Measurements from ENCODE around the gene APLP2.

APLP2 gene

DNA sequence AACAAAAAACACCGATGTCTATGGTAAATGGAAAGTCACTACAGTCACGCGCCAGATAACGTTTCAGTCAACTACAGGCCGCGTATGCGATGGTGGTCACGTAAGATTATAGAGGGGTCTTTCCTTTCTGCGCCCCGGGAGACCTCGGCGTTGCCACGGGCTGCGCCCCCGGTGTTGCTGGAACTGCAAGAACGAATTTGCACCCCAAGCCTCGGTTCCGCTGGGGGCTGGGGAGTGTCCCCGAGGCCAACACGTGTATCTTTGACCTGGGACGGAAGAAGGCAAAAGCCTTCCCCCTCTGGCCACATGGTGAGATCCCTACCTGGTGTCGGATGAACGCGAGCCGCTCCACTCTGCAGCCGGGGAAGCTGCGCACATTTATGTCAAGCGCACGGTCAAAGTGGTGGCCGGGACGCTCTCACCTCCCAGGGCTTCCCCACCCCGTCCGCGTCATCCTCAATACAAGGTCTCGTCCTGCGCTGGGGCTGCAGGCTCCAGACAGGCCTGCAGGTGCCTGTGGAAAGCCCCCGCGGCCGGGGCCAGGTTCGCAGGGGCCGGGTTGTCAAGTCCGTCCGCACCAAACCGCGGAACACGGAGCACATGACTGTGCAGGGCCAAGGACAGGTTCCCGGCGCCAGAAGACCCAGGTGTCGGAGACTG lies 29.3 kb upstream of the APLP2 start:
- H3K27me3 ChIP-seq (ENCODE audit: insufficient read depth, low read length): no peaks in the 10 kb centered on the region
- no peak overlapping the region for H3K4me3 ChIP-seq (ENCODE audit: low read length)
- H2AFZ ChIP-seq (ENCODE audit: low read depth, low read length): no peak overlapping the region
- H3K36me3 ChIP-seq (ENCODE audit: insufficient read depth, low read length): no peaks in the 10 kb centered on the region
- H3K4me1 ChIP-seq (ENCODE audit: insufficient read depth, low read length): peaks cover 7% of the 10 kb centered on the region
- H3K9me3 ChIP-seq (ENCODE audit: low read length): no peaks in the 10 kb centered on the region

DNA sequence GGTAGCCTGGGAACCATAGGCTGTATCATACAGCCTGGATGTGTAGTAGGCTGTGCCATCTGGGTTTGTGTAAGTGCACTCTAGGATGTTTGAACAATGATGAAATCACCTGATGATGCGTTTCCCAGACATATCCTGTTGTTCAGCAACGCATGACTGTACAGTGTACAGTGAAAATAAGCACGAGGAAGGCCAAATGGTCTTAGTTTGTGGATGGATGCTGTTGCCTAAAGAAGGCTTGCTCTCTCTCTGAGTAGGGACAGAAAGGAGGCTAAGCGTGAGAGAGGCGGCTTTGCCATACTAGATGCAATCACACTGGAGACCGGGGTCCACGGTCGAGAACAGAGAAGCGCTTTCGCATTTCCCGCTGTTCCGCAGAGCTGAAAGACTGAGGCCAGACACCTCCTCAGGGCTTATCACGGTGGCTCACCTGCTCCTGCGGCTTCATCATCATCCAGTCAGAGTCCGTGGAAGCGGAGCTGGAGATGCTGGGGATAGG lies 27.6 kb upstream of the APLP2 start:
- Histone ChIP-seq H3K4me3 (ENCODE audit: low read length) (no peak overlapping the region), H3K36me3 (ENCODE audit: insufficient read depth, low read length) (no peaks in the 10 kb centered on the region), H3K27me3 (ENCODE audit: insufficient read depth, low read length) (no peaks in the 10 kb centered on the region), H3K4me1 (ENCODE audit: insufficient read depth, low read length) (peaks cover 7% of the 10 kb centered on the region), H2AFZ (ENCODE audit: low read depth, low read length) (no peak overlapping the region), H3K9me3 (ENCODE audit: low read length) (no peaks in the 10 kb centered on the region)

DNA sequence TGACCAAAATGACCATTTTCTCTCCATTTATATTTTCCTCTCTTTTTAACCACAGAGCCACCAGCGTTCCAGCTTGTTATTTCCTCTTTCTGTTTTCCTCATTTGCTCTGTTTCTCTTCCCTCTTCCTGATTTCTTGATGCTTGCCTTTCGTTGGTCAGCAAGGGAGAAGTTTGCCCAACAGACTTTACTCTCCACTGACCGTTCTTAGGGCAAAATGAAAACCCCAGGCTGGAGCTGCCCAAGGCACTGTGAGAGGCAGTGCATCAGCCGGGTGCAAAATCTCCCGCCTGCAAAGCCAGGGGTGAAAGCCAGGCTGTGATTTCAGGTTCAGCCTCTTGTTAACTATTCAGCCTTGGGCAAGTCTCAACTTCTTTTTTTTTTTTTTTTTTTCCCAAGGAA lies 26.1 kb upstream of the APLP2 start:
- Histone ChIP-seq H3K4me1 (ENCODE audit: insufficient read depth, low read length) (no peaks in the 10 kb centered on the region), H2AFZ (ENCODE audit: low read depth, low read length) (no peak overlapping the region), H3K27me3 (ENCODE audit: insufficient read depth, low read length) (no peaks in the 10 kb centered on the region), H3K9me3 (ENCODE audit: low read length) (no peaks in the 10 kb centered on the region), H3K4me3 (ENCODE audit: low read length) (no peak overlapping the region), H3K36me3 (ENCODE audit: insufficient read depth, low read length) (no peaks in the 10 kb centered on the region)

DNA sequence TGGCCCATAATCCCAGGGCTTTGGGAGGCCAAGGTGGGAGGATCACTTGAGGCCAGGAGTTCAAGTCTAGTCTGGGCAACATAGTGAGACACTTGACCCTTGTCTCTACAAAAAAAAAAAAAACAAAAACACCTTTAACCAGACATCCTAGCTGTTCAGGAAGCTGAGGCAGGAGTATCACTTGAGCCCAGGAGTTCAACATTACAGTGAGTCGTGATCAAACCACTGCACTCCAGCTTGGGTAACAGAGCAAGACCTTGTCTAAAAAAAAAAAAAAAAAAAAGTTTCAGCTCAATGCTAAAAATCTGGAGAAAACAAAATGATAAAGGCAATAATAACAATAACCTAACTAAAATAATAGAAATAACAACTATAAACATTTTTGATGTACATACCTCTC lies 22.6 kb upstream of the APLP2 start:
- H2AFZ ChIP-seq (ENCODE audit: low read depth, low read length): no peak overlapping the region
- H3K27me3 ChIP-seq (ENCODE audit: insufficient read depth, low read length): no peaks in the 10 kb centered on the region
- no peaks in the 10 kb centered on the region for H3K9me3 ChIP-seq (ENCODE audit: low read length)
- no peaks in the 10 kb centered on the region for H3K4me1 ChIP-seq (ENCODE audit: insufficient read depth, low read length)
- H3K36me3 ChIP-seq (ENCODE audit: insufficient read depth, low read length): no peaks in the 10 kb centered on the region
- H3K4me3 ChIP-seq (ENCODE audit: low read length): no peak overlapping the region

DNA sequence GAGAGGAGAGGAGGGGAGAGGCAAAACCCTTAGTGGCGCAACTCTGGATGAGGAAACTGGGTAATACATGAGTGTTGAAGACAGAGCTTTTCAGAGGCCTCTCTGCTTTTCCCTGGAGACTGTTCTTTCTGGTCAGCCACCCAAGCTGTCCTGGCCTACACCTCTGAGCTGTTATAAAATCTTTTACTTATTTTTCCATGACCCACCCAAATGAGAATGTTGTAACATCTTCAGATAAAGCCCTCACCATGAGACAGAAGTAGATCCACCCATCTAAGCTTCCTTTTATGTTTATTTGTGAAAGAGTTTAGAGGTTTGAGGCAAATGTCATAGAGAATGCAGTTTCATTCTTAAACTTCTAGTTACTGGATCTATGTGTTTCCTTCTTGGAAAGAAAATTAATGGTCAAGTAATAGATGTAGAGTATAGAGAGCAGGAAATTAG lies 20.3 kb upstream of the APLP2 start:
- Histone ChIP-seq H3K27me3 (ENCODE audit: insufficient read depth, low read length) (no peaks in the 10 kb centered on the region), H3K4me3 (ENCODE audit: low read length) (no peak overlapping the region), H3K4me1 (ENCODE audit: insufficient read depth, low read length) (no peaks in the 10 kb centered on the region), H2AFZ (ENCODE audit: low read depth, low read length) (no peak overlapping the region), H3K9me3 (ENCODE audit: low read length) (no peaks in the 10 kb centered on the region), H3K36me3 (ENCODE audit: insufficient read depth, low read length) (no peaks in the 10 kb centered on the region)

DNA sequence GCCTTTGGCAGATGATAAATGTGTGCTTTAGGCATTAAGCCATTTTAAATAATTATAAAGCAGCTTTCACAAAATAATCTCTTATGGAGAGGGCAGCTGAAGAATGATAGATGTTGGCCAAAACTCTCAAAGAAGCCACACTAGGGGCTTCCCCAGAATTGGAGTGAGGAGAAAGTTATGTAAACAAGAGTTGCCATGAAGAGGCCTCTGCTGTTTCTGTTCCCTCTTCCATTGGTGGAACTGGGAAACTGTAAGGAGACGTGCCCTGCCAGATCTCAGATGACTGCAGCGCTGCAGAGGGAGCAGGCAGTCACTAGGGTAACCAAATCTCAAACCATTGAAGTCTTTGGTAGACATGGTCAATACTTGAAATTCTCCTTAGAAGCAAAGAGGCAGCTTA lies 19.4 kb upstream of the APLP2 start:
- Histone ChIP-seq H3K9me3 (ENCODE audit: low read length) (no peaks in the 10 kb centered on the region), H3K4me1 (ENCODE audit: insufficient read depth, low read length) (no peaks in the 10 kb centered on the region), H2AFZ (ENCODE audit: low read depth, low read length) (no peak overlapping the region), H3K36me3 (ENCODE audit: insufficient read depth, low read length) (no peaks in the 10 kb centered on the region), H3K27me3 (ENCODE audit: insufficient read depth, low read length) (no peaks in the 10 kb centered on the region), H3K4me3 (ENCODE audit: low read length) (no peak overlapping the region)

DNA sequence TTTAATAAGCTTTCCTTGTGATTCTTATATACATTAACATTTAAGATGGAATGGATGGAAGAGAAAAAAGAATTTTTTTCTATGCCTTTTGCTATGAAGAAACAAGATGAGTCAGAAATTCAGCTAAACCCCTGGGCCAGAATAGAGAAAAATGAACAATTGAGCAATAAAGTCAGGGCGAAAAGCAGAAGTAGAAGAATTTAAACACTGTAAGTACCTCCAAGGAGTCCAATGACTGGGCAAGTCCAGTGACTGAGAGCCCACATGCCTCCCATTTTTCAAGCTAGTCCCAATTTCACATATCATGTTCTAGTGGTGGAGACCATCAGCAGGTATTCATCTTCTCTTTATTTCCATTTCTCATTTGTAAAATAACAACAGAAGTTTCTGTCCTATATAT lies 18.6 kb upstream of the APLP2 start:
- Histone ChIP-seq H3K27me3 (ENCODE audit: insufficient read depth, low read length) (no peaks in the 10 kb centered on the region), H3K4me1 (ENCODE audit: insufficient read depth, low read length) (no peaks in the 10 kb centered on the region), H2AFZ (ENCODE audit: low read depth, low read length) (no peak overlapping the region), H3K4me3 (ENCODE audit: low read length) (no peak overlapping the region), H3K9me3 (ENCODE audit: low read length) (no peaks in the 10 kb centered on the region), H3K36me3 (ENCODE audit: insufficient read depth, low read length) (no peaks in the 10 kb centered on the region)

DNA sequence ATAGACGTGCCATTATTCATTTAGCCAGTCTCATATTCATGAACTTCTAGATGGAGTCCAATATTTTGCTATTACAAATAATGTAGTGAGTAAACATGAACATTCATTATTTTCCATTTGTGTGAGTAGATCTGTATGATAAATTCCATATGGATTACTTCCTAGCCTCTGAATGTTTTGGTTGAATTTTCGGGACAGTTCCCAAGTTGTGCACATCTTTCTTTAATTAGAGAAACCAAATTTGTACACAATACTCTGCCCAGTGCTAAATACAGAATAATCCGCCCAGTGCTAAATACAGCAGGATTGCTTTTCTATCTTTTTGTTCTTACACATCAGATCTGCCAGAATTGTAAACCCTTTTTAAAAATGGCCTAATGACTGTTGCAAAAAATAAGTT lies 17.1 kb upstream of the APLP2 start:
- H2AFZ ChIP-seq (ENCODE audit: low read depth, low read length): no peak overlapping the region
- no peaks in the 10 kb centered on the region for H3K9me3 ChIP-seq (ENCODE audit: low read length)
- no peak overlapping the region for H3K4me3 ChIP-seq (ENCODE audit: low read length)
- no peaks in the 10 kb centered on the region for H3K36me3 ChIP-seq (ENCODE audit: insufficient read depth, low read length)
- H3K4me1 ChIP-seq (ENCODE audit: insufficient read depth, low read length): no peaks in the 10 kb centered on the region
- no peaks in the 10 kb centered on the region for H3K27me3 ChIP-seq (ENCODE audit: insufficient read depth, low read length)

DNA sequence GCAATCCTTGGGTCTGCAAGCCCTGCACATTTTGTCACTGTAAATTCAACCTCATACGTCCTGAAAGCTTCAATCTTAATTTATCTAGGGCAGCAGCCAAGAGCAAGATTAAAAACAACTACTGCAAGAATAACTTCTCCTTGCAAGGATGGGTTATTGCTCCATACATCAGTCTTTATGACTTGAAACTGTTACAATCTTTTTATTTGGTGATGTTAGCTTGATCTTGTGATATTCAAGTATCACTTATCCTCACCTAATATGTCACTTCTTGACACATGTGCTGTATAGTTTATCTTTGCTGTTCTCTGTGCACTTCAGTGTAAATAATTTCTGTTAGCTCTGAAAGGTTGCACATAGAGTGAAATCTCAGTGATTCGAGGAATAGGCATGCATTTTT lies 14.7 kb upstream of the APLP2 start:
- no peaks in the 10 kb centered on the region for H3K36me3 ChIP-seq (ENCODE audit: insufficient read depth, low read length)
- no peak overlapping the region for H2AFZ ChIP-seq (ENCODE audit: low read depth, low read length)
- no peaks in the 10 kb centered on the region for H3K9me3 ChIP-seq (ENCODE audit: low read length)
- no peaks in the 10 kb centered on the region for H3K27me3 ChIP-seq (ENCODE audit: insufficient read depth, low read length)
- H3K4me3 ChIP-seq (ENCODE audit: low read length): no peak overlapping the region
- peaks cover 5% of the 10 kb centered on the region for H3K4me1 ChIP-seq (ENCODE audit: insufficient read depth, low read length)

DNA sequence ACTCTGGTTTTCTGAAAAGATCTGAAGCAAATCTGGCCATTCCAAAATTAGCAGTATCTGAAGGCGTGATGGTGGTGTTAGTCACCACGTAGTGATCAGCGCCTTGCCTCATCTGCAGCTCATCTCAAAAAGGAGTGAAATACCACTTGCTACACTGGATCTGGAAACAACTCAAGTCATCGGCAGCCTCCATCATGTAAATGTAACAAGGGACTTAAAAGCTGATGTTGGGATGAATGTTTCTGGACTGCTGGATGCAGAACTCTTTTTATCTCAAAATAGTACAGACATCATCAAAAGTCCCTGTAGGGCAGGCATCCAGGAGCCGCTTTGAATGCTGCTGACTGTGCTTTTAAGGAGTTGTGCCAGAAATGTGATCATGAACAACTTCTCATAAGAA lies 14.1 kb upstream of the APLP2 start:
- Histone ChIP-seq H3K4me3 (ENCODE audit: low read length) (no peak overlapping the region), H3K36me3 (ENCODE audit: insufficient read depth, low read length) (no peaks in the 10 kb centered on the region), H3K27me3 (ENCODE audit: insufficient read depth, low read length) (no peaks in the 10 kb centered on the region), H3K9me3 (ENCODE audit: low read length) (no peaks in the 10 kb centered on the region), H3K4me1 (ENCODE audit: insufficient read depth, low read length) (peaks cover 5% of the 10 kb centered on the region), H2AFZ (ENCODE audit: low read depth, low read length) (no peak overlapping the region)

DNA sequence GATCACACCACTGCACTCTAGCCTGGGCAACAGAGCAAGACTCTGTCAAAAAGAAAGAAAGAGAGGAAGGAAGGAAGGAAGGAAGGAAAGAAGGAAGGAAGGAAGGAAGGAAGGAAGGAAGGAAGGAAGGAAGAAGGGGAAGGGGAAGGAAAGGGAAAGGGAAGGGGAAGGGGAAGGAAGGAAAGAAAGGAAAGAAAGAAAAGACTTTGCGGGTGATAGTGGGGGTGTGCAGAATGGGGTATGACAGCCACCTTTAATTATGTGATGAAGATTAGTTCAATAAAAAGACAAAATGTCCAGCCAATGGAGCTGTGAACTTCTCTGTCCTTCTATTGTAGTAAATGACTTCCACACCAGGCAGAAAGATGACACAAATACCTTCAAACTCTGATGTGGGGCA lies 8.7 kb upstream of the APLP2 start:
- no peak overlapping the region for H3K4me3 ChIP-seq (ENCODE audit: low read length)
- peaks cover 4% of the 10 kb centered on the region for H3K27me3 ChIP-seq (ENCODE audit: insufficient read depth, low read length)
- H3K36me3 ChIP-seq (ENCODE audit: insufficient read depth, low read length): no peaks in the 10 kb centered on the region
- peaks cover 5% of the 10 kb centered on the region for H3K4me1 ChIP-seq (ENCODE audit: insufficient read depth, low read length)
- H3K9me3 ChIP-seq (ENCODE audit: low read length): no peaks in the 10 kb centered on the region
- H2AFZ ChIP-seq (ENCODE audit: low read depth, low read length): no peak overlapping the region

DNA sequence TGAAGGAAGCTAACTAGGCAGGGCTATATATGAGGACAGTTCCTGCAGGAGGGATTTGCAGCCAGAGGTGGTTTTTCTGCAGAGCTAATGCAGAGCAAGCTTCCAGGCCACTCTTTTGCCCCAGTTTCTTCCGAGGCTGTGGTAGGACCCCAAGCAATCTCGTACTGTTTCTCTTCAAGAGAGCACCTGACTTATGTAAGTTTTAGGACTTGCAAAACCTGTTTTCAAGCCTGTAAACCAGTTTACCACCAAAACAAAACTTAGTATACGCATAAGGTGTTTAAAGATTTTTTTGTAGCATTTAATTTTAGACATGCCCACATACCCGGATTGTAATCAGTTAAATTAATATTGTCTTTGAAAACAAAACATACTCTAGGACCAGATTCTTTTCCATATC lies 7.7 kb upstream of the APLP2 start:
- H3K4me1 ChIP-seq (ENCODE audit: insufficient read depth, low read length): peaks cover 5% of the 10 kb centered on the region
- H3K27me3 ChIP-seq (ENCODE audit: insufficient read depth, low read length): peaks cover 4% of the 10 kb centered on the region
- H3K36me3 ChIP-seq (ENCODE audit: insufficient read depth, low read length): no peaks in the 10 kb centered on the region
- H3K4me3 ChIP-seq (ENCODE audit: low read length): no peak overlapping the region
- H2AFZ ChIP-seq (ENCODE audit: low read depth, low read length): no peak overlapping the region
- H3K9me3 ChIP-seq (ENCODE audit: low read length): no peaks in the 10 kb centered on the region

DNA sequence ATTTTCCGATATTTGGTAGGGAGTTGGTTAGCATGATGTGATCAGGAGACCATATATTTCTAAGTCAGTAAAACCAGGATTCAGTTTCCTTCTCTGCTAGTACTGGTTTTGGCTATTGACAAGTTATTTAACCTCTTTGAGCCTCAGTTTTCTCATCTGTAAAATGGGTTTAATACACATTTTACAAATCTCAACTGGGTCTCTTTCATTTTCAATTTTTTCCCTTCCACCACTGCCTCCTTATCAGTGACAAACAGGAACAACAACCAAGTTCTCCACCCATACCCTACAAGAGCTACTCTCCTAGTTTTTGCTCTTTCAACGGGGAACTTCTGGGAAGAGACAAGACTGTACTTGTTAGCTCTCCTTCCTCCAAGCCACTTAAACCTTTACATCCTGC lies 6.2 kb upstream of the APLP2 start:
- peaks cover 4% of the 10 kb centered on the region for H3K4me1 ChIP-seq (ENCODE audit: insufficient read depth, low read length)
- no peak overlapping the region for H2AFZ ChIP-seq (ENCODE audit: low read depth, low read length)
- H3K4me3 ChIP-seq (ENCODE audit: low read length): no peak overlapping the region
- H3K36me3 ChIP-seq (ENCODE audit: insufficient read depth, low read length): no peaks in the 10 kb centered on the region
- no peaks in the 10 kb centered on the region for H3K9me3 ChIP-seq (ENCODE audit: low read length)
- peaks cover 4% of the 10 kb centered on the region for H3K27me3 ChIP-seq (ENCODE audit: insufficient read depth, low read length)

DNA sequence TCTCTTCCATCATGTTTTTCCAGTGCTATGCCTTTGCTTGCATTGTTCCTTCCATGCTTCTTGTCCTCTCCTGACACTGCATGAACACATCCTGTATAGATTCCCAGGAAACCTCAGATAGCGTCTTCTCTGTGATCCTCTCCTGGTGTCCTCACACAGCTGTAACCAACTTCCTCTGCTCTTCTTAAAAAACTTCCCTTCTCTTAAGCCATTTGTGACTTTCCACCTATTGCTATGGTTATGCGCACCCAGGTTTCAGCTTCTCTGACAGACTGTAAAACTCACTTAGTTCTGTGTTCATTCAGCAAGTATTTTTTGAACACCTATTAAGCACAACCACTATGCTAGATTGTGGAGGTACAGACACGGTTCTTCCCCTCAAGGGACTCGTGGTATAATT lies 5.1 kb upstream of the APLP2 start:
- no peak overlapping the region for H3K4me3 ChIP-seq (ENCODE audit: low read length)
- H3K9me3 ChIP-seq (ENCODE audit: low read length): no peaks in the 10 kb centered on the region
- H3K36me3 ChIP-seq (ENCODE audit: insufficient read depth, low read length): no peaks in the 10 kb centered on the region
- H2AFZ ChIP-seq (ENCODE audit: low read depth, low read length): no peak overlapping the region
- peaks cover 8% of the 10 kb centered on the region for H3K4me1 ChIP-seq (ENCODE audit: insufficient read depth, low read length)
- H3K27me3 ChIP-seq (ENCODE audit: insufficient read depth, low read length): peaks cover 4% of the 10 kb centered on the region
